A673 (cell line): ENCODE results near the gene HM13.

Experiments
- CTCF ChIP-seq: fragments of 300-800, 200-600 bp; sonication (generic); conservative IDR thresholded peaks from 2 replicates; pipeline ENCODE4 v1.5.1; 2017; ENCODE audit warnings: low read depth, mild to moderate bottlenecking, antibody characterized with exemption, low read length, moderate library complexity, mixed read lengths
- EZH2 ChIP-seq: fragments of 200-600 bp; sonication (generic); IDR thresholded peaks from 2 replicates; pipeline ENCODE4 v1.6.1; 2017; ENCODE audit warnings: borderline replicate concordance, low read depth, mild to moderate bottlenecking, mixed read lengths, antibody characterized with exemption, low read length; ENCODE audit not compliant: poor library complexity, severe bottlenecking

- TF ChIP-seq EZH2: no peak
- TF ChIP-seq CTCF: no peak
Measured at GRCh38 chr20:31602779-31603441, 88.7 kb downstream of the HM13 start.
